Stimulated activated effector memory CD8-positive, alpha-beta T cell treated with anti-CD3 and anti-CD28 coated beads, Interleukin-12 subunit alpha, Interleukin-12 subunit beta, amount 100 ng/mL, for 72 hours (primary cell): ENCODE results near the gene GSN.

Experiments
- ATAC-seq: fragments of 150-1000 bp; cut with Tn5 transposase; 2 replicates; pipeline ENCODE4 v1.10.0; 2021
- DNase-seq, 2 donors: peaks; one replicate each; pipeline ENCODE4 v3.0.0; 2021 to 2022; ENCODE audit warnings: low spot score in 2 of 2
- H3K27ac Mint-ChIP-seq: one replicate; pipeline ENCODE4 v1.8.0; 2022; ENCODE audit warnings: mild to moderate bottlenecking, mixed read lengths
- H3K36me3 Mint-ChIP-seq: one replicate; pipeline ENCODE4 v1.8.0; 2022; ENCODE audit warnings: mild to moderate bottlenecking, mixed read lengths
- H3K4me1 Mint-ChIP-seq: one replicate; pipeline ENCODE4 v1.8.0; 2022; ENCODE audit warnings: mixed read lengths
- H3K4me3 Mint-ChIP-seq: one replicate; pipeline ENCODE4 v1.8.0; 2022; ENCODE audit warnings: mild to moderate bottlenecking, mixed read lengths
- H3K9me3 Mint-ChIP-seq: one replicate; pipeline ENCODE4 v1.8.0; 2022; ENCODE audit warnings: mixed read lengths

The GSN gene

DNA sequence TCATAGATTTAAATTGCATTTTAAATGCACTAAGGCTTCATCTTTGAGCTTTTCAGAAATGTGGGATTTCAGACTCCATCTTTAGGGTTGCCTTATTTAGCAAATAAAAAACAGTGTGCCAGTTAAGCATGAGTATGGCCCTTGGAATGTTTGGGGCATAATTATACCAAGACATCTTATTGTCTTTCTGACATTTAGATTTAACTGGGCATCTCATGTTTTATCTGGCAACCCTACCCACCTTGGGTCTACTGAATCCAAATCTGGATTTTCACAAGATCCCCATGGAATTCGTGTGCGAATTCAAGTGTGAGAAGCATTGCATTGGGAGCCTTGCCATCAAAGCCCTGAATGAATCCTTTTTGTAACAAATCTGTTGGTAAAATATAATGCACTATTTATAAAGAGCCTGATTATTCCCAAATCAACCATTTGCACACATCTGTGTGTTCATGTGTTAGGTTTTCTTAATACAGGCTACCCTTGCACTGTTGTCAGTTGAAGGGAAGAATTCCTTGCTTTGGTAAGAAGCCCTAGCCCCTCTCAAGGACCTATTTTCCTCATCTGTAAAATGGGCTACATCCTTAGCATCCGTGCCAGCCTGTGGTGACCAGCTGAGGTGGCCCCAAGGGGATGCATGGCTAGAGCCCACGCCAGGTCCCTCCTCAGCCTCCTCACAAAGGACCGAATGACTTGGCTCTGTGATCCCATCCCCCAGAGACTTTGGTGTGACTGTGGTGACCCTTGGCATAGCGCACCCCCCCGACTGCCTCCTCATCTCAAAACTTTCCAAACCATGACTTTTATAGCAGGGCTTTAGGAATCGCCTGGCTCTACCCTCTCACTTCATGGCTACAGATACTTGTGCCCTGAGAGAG is 8.1 kb downstream of the GSN start:
- Mint-ChIP-seq H3K4me3 (no peak overlapping the region), H3K36me3 (no peaks in the 10 kb centered on the region), H3K27ac (no peak overlapping the region), H3K4me1 (peaks cover 8% of the 10 kb centered on the region), H3K9me3 (no peaks in the 10 kb centered on the region)
- ATAC-seq: no peak
- no peak for DNase-seq

DNA sequence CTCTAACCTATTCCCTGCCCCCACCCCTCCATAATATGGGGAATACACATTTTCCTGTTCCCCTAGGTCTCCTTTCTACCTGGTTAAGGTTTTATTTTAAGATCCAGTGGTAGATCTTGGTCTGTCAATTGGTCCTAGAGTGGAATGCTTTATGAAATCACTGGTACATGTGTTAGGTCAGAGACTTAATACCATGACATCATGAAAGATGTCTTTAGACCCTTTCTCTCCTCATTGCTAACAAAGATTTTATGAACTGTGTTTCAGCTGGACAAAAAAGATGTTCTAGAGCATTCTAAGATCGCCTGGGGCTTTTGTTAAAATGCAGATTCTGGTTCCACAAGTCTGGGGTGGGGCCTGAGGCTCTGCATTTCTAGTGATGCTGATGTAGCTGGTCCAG is 9.1 kb downstream of the GSN start:
- Mint-ChIP-seq H3K36me3 (no peaks in the 10 kb centered on the region), H3K27ac (no peak overlapping the region), H3K9me3 (no peaks in the 10 kb centered on the region), H3K4me3 (no peak overlapping the region), H3K4me1 (peaks cover 13% of the 10 kb centered on the region)
- DNase-seq: no peak
- ATAC-seq: no peak

DNA sequence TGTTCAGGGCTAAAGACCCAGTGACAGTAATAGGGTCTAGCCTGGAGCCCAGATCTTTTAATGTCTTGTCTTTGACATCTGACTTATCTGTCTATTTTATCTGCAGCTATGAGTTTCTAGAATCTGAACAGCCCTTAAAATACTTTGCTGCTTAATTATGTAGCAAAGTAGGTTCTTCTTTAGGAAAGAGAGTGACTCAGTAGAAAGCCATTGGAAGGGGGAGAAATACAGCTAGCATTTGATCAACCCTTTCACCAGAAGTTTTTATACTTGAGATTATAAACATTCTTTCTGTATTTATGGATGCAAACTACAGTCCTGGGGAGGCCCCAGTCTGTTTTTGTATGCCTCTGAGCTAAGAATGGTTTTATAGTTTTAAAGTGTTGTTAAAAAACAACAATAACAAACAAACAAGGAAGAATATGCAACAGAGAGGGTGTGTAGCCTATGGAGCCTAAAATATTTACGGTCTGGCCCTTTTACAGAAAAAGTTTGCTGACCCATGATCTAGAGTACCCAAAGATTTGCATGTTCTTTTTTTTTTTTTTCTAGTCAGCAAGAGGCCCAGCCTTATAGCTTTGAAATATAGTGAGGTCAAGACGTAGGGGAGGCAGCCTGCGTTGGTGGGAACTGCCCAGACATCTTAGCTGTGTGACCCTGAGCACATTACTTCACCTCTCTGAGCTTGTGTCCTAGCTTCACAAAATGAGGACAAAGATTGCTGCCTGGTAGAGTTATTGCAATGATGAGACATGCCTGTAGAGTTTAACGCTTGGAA is 9.7 kb downstream of the GSN start:
- H3K27ac Mint-ChIP-seq: no peak overlapping the region
- H3K36me3 Mint-ChIP-seq: no peaks in the 10 kb centered on the region
- no peak overlapping the region for H3K4me3 Mint-ChIP-seq
- ATAC-seq (no peak), DNase-seq (no peak)
- peaks cover 14% of the 10 kb centered on the region for H3K4me1 Mint-ChIP-seq
- no peaks in the 10 kb centered on the region for H3K9me3 Mint-ChIP-seq

DNA sequence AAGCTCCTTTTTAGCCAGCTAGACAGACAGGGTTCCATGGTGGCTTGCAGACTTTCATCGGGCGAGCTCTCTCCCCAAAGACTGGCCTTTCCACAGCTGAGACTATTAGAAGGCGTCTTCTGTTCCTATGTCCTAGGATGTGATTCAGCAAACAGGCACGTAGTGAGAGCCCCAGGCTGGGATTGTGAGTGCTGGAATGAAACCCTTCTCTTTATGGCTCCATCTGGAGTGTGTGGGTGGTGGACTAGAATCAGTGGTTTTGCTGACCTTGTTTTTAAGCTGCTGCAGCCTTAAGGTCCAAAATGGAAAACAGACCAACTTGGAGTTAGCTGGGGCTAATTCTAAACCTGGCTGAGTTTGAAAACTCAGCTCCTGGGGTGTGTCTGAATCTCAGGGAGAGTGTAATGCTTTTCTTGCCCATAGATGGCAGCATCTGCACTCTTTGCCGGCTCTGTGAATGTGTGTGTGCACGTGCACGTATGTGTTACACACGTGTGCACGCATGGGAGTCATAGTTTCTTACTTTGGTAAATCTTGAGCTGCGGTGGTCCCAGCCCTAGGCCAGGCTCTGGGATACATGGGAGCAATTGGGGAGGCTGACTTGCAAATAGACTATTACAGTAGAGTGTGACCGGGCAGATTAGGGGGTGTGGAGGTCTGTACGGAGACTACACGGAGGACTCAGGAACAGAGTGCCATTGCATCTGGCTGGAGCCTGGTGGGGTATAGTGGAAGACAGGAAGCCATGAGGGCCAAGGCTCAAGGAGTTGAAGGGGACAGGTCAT is 10.7 kb downstream of the GSN start:
- Mint-ChIP-seq H3K36me3 (no peaks in the 10 kb centered on the region), H3K9me3 (no peaks in the 10 kb centered on the region), H3K4me1 (peaks cover 14% of the 10 kb centered on the region), H3K27ac (peak overlapping the region; percentile 68), H3K4me3 (peak overlapping the region; percentile 1)
- peak; percentile 72 for ATAC-seq
- DNase-seq: no peak

DNA sequence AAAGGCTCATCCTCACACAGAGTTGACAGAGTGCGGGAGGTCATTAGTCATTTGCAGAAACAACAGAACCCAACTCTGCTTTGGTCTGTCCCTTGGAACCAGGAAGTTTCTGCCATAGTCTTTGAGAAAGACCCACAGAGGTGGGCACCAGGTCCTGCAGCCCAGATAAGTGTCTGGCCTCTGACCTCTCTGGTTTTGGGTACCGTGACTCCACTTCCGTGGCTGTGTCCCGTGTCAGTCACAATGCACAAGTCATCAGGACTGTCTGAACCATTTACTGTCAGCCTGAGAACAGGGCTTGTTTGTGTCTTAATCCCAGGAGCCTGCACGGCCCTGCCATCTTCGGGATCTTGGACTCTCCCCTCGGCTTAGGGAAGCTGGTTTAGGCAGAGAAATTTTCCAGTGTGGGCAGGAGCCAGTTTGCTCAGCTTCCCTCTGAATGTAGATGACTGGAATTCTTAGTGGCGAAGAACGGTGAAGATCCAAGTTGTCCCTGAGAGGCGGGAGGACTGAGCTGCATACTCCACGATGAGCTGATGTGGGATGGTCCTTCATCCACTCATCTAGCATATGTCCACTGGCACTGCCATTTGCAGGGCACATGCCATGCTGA is 11.9 kb downstream of the GSN start:
- DNase-seq: no peak
- no peak for ATAC-seq
- no peaks in the 10 kb centered on the region for H3K36me3 Mint-ChIP-seq
- no peak overlapping the region for H3K4me3 Mint-ChIP-seq
- H3K27ac Mint-ChIP-seq: no peak overlapping the region
- peaks cover 14% of the 10 kb centered on the region for H3K4me1 Mint-ChIP-seq
- H3K9me3 Mint-ChIP-seq: no peaks in the 10 kb centered on the region

DNA sequence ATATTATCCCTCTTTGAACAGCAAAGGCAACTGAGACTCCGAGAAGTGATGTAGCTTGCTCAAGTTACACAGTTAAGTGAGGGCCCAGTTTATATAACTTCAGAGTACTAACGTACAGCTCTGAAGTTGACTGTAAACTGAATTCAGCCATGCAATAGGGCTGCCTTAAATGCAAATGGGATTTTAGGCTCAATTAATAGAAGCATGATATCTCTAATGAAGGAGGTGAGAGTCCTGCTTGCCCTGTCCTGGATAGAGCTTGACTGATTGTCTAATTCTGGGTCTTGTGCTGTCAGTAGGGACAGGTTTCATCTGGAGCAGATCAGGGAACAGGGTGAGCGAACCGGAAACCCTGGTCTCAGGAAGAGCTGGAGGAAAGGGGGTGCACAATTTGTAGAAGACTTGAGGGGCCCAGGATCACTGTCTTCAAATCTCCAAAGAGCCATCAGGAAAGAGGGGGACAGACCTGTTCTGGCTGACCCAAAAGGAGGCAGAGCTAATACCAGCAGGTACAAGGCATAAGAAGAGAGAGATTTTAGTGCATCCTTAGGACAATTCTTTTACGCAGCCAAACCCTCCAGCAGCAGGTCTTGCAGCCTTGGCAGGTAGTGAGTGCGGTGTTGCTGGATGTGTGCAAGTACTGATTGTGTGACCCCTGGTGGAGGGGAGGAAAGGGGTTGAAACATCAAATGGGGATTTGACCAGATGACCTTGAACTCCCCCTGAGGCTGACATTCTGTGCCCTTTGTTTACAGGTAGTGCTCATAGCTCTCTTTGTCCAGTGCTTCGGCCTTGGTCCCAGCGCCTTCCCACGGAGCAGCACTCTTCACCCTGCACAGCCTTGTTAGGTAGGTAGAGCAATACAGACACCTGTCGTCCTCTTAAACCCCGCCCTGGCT is 13.0 kb downstream of the GSN start:
- no peak for ATAC-seq
- no peak overlapping the region for H3K4me3 Mint-ChIP-seq
- no peaks in the 10 kb centered on the region for H3K9me3 Mint-ChIP-seq
- no peaks in the 10 kb centered on the region for H3K36me3 Mint-ChIP-seq
- peaks cover 14% of the 10 kb centered on the region for H3K4me1 Mint-ChIP-seq
- no peak for DNase-seq
- peak overlapping the region; percentile 18 for H3K27ac Mint-ChIP-seq

DNA sequence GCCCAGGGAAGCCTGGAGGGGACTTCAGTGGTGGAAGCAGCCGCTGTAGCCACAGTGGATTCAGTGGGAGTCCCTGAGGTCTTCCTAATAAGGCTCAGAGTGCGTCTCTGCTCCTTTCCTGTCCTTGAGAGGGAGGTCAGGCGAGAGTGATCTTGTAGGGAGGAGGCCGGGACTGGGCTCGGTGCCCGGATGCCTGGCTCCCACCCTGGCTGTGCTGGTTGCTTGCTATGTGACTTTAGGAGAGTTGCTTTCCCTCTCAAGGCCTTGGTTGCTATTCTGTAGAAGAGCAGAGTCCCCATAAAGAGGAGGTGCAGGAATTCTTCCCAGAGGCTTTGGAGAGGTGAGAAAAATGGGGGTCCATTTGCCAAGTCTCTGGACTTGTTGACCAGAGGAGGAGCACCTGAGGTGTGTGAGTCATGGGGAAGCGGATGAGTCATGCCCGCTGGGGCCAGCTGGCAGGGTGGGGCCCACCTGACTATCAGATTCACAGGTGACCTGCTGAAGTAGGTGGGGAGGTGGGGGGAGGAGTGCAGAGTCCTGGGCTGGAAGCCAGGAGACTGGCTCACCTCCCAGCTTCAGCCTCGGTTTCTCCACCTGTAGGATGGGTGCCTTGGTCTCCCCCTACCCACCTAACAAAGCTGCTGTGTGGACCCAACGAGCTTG is 13.8 kb downstream of the GSN start:
- ATAC-seq: no peak
- Mint-ChIP-seq H3K4me3 (no peak overlapping the region), H3K9me3 (no peaks in the 10 kb centered on the region), H3K36me3 (no peaks in the 10 kb centered on the region), H3K4me1 (peaks cover 20% of the 10 kb centered on the region), H3K27ac (peak overlapping the region; percentile 18)
- no peak for DNase-seq

DNA sequence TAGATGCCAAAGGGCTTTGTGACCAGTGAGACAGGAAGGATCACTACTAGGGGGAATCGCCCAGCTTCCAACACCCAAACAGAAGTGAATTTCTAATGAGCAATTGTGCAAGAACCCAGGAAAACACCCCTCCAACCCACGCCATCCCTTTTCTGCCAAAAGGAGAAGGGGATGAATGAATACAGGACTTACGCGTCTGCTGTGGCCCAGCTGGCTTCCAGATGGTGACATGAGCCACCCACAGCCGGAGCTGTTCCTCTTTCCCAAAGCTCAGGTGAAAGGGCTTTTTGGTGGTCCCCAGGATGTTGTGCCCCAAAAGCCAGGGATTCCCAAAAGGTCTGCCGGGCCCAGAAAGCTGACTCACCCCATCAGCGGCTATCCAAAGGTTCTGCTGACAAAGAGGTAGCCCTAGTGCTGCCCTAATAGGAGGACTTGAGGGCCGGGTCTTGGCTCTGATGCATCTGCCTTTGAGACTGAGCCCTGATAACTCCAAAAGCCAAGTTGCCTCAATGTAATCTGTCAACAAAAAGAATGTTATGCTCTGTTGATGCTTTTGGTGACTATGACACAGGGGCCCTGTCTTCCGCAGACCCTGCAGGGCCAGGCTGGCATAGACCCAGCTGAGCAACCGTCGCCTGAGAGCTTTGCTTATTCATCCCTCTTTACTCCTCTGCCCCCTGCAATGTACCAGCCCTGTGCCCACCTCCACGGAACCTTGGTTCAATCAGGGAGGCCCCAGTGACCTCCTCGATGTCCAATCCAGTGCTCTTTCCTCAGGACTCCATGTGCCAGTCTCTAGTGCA is 14.5 kb downstream of the GSN start:
- no peaks in the 10 kb centered on the region for H3K36me3 Mint-ChIP-seq
- DNase-seq (no peak), ATAC-seq (no peak)
- peaks cover 20% of the 10 kb centered on the region for H3K4me1 Mint-ChIP-seq
- H3K27ac Mint-ChIP-seq: peak overlapping the region; percentile 23
- no peak overlapping the region for H3K4me3 Mint-ChIP-seq
- no peaks in the 10 kb centered on the region for H3K9me3 Mint-ChIP-seq

DNA sequence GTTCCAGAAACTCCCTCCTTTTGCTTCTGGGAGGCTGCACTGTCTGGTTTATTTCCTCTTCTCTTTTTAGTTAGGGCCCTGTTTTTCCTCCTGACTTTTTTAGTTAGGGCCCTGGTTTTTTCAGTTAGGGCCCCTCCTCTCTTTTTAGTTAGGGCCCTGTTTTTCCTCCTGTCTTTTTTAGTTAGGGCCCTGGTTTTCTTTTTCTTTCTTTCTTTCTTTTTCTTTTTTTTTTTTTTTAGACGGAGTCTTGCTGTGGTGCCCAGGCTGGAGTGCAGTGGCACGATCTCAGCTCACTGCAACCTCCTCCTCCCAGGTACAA is 15.1 kb downstream of the GSN start:
- H3K9me3 Mint-ChIP-seq: no peaks in the 10 kb centered on the region
- no peak for ATAC-seq
- no peak overlapping the region for H3K4me3 Mint-ChIP-seq
- no peaks in the 10 kb centered on the region for H3K36me3 Mint-ChIP-seq
- H3K27ac Mint-ChIP-seq: peak overlapping the region; percentile 23
- peaks cover 20% of the 10 kb centered on the region for H3K4me1 Mint-ChIP-seq
- DNase-seq: no peak

DNA sequence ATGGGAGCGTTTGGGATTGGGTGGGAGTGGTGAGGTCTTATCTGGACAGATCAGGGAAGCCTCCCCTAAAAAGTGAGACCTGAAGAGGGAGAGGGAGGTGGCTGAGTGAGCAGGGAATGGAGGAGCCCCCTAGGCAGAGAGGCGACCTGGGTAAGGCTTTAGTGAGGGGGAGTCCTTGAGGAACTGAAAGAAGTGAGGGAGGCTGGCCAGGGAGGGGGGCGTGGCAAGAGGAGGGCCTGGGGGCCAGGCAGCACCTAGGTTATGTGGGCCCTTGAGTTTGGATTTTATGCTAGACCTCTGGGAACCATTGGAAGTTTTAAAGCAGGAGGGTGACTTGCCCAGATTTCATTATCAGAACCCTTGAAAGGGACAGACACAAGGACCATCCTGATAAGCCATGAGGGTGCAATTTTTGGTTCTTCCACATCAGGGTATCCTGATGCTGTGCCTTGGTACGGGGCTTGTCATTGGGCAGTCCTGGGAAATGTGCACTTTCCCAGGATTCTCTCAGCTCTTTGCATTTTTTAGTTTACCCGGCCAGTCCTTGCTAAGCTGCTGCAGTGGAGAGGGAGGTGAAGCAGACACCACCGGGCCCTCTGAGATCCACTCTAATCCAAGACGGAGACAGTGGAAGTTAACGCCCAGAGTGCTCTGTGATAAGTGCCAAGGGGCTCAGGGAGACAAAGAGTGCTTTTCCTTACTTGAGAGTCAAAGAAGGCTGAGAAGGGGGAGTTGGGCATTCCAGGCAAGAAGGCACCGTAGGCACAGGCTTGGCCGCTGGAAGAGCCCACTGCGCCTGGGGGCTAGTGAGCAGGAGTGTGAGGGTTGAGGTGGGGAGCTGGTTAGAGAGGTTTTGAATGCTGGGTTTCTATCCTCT is 16.1 kb downstream of the GSN start:
- ATAC-seq: no peak
- H3K4me3 Mint-ChIP-seq: no peak overlapping the region
- no peak for DNase-seq
- peaks cover 14% of the 10 kb centered on the region for H3K4me1 Mint-ChIP-seq
- peak overlapping the region; percentile 41 for H3K27ac Mint-ChIP-seq
- H3K36me3 Mint-ChIP-seq: no peaks in the 10 kb centered on the region
- no peaks in the 10 kb centered on the region for H3K9me3 Mint-ChIP-seq

DNA sequence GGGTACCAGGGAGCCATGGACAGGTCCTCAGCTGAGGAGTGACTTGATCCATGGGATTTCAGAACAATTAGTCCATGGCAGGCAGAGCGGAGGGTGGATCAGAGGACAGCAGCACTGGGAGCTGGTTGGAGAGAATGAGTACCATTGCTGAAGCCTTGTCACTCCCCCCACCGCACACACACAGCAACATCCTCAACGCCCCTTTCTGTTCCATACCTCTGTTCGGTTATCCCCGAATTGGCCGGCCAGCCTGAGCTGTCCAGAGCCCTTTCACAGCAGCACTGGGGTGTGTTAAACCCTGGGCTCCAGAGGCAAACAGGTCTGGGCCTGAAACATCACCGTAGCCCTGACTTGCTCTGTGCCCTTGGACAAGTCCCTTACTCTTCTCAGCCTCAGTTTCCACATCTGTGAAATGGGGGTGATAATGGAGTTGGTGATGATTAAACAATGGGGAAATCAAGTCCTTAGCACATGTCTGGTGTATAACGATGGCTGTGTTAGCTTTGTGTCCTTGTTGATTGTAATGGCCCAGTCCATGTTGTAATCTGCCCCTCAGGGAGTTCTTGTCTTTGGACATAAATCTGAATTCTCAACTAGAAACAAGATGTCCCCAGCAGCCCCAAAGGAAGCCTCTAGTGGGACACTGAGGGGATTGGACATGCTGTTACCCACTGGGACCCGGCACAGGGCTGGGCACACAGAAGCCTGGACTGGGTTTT is 16.9 kb downstream of the GSN start:
- H3K4me3 Mint-ChIP-seq: no peak overlapping the region
- no peaks in the 10 kb centered on the region for H3K9me3 Mint-ChIP-seq
- no peak overlapping the region for H3K27ac Mint-ChIP-seq
- H3K4me1 Mint-ChIP-seq: peaks cover 13% of the 10 kb centered on the region
- ATAC-seq (no peak), DNase-seq (no peak)
- H3K36me3 Mint-ChIP-seq: no peaks in the 10 kb centered on the region
